HT-29 (cell line): ENCODE measurements around the gene GRWD1. TPM values are rescaled to one million over a fixed set of nuclear protein-coding genes. Genes with fewer than 3 reads are reported as not detected.

Experiments used
- DNase-seq: peaks from one replicate; pipeline ENCODE4 v3.0.0-alpha.2; 2015; ENCODE audit warnings: low spot score
- total RNA-seq: library from RNA; depleted of rRNA; stranded (reverse); fragments of >200 nt; shearing (Covaris generic); gene quantifications from 2 replicates; pipeline ENCODE4 v1.2.3, GENCODE V29; 2014

GRWD1 gene
- total RNA-seq, 1 experiment from 2014 or later = 96.1 TPM

DNA sequence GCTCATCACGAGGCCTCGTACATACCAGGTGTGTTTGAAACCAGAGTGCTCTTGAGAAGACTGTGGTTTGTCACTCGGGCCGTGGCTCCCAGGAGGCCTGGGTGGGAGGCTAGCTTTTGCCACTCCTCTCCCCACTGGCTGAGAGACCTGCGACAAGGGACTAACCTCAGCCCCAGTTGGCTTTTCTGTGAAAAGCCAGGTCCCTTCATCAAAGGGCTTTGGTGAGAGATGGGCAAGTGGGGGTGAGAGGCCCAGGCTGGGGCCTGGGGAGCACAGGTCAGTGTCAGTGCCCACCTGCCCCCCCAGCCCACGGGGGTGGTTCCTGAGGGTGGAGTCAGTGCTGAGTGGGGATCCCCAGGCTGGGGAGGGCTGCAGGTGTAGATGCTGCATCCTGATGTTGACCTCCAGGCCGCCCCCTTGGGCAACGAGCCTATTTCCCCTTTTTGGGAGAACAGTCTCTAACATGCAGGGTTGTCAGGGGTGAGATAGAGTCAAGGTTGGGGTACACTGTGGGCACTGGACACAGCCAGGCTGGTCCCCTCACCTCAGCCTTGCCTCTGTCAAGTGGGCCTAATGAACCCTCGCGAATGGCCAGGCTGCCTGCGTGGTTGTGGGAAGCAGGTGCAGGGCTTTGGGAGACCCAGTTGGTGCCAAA, 10.3 kb downstream of the GRWD1 start:
- DNase-seq = no peak

DNA sequence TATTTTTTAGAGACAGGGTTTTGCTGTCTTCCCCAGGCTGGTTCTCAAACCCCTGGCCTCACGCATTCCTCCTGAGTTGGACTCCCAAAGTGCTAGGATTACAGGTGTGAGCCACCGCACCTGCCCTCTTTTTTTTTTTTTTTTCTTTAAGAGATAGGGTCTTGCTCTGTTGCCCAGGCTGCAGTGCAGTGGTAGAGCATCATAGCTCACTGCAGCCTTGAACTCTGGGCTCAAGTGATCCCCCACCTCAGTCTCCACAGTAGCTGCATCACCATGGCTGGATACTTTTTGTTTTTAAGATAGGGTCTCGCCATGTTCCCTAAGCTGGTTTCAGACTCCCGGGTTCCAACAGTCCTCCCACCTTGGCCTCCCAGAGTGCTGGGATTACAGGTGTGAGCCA, 11.1 kb downstream of the GRWD1 start:
- DNase-seq = no peak

DNA sequence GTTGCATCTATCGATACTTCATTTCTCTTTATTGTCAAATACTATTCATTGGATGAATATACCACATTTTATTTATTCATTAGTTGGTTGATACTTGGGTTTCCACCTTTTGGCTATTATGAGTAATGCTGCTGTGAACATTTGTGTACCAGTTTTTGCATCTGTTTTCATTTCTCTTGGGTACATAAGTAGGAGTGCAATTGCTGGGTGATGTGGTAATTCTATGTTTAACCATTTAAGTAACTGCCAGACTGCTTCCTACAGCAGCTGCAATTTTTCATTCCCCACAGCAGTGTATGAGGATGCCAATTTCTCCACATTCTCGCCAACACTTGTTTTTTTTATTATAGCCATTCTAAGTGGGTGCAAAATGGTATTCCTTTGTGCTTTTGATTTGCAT, 12.2 kb downstream of the GRWD1 start:
- DNase-seq = no peak

DNA sequence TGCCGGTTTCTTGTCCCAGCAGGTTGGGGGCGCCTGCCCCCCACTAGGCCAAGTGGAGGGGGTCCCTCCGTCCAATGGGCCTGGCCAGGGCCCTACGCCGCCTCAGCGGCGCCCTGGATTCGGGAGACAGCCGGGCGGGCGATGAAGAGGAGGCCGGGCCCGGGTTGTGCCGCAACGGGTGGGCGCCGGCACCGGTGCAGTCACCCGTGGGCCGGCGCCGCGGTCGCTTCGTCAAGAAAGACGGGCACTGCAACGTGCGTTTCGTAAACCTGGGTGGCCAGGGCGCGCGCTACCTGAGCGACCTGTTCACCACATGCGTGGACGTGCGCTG, 15.8 kb downstream of the GRWD1 start:
- DNase-seq = no peak

DNA sequence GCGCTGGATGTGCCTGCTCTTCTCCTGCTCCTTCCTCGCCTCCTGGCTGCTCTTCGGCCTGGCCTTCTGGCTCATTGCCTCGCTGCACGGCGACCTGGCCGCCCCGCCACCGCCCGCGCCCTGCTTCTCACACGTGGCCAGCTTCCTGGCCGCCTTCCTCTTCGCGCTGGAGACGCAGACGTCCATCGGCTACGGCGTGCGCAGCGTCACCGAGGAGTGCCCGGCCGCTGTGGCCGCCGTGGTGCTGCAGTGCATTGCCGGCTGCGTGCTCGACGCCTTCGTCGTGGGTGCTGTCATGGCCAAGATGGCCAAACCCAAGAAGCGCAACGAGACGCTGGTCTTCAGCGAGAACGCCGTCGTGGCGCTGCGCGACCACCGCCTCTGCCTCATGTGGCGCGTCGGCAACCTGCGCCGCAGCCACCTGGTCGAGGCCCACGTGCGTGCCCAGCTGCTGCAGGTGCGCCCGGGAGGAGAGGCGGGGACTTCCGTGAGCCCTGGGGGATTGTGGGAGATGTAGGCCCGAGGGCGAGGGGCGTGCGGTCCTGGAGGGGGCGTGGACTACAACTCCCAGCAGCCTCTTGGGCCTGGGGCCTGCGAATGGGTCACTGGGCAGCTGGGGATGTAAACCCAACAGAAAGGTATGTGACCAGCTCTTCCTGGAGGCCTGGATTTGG, 16.3 kb downstream of the GRWD1 start:
- no peak for DNase-seq

DNA sequence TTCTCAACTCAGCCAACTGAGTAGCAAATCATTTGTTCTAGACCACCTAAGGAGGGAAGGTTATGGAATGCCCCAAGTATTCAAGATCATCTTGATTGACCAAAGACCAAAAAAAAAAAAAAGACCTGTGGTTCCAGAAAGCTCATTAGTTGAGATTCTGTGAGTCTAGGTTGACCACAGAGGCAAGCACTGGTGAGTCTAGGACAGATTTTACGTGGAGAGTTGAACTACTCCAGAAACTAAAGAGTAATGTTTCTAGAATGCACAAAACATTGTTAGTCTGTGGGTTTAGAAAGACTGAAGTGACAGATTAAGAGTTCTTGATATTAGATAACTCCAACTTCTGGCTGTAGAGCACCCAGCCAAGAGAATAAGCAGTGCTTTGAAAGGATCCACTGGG, 19.4 kb downstream of the GRWD1 start:
- DNase-seq = no peak

DNA sequence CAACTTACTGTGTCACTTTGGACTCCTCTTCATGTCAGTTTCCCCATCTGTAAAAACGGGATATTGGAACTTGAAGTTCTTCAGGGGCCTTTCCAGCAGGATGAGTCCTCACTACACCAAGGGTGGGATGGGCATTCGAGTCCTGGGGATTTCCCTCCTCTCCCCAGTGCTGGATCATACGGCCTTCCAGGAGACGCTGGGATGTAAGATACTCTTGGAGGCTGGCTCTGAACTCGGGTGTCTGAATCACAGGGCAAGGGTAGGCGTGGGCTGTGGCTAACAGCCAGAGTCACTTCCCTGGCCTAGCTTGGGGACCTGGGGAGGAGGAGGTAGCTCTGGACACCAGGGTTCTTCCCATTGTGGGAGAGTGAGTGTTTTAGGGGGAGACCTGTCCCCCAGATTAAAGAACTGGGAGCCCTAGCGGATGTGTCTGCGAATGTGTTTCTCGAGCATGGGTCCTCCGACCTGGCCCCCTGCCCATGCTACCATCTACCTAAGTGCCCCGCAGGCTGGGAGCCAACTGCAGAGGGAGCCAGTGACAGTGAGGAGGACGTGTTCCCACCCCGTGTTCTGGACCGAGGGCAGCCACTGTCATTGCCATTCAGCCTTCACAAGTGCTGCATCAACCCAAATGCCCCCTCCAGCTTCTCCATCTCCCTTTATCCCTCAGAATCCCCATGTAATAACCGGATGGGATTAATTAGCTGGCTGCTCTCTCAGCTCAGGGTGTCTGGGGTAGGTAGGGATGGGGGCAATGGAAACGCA, 21.0 kb downstream of the GRWD1 start:
- no peak for DNase-seq

DNA sequence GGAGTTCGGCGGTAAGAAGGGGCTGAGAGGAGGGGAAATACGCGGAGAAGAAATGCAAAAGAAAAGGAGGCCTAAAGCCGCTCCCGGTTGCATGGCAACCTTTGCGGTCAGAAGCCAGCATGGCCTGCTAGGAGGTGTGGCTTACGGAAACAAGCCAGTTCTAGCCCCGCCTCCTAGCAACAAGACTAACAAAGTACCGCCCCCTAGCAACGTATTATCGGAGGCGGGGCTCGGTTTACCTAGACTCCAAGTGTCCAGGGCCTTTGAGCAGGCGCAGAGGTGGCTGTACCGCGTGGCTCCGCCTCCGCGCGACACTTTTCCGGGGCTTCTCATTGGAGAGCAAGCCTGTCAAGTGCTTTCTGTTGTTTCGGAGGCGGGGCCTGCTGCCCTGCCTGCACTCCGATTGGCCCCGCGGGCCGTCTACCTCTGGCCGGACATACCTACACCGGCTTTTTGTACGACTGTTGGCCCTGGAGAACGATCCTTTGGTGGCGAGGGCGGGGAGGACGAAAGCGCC, 23.0 kb downstream of the GRWD1 start:
- peak; percentile 100 for DNase-seq

DNA sequence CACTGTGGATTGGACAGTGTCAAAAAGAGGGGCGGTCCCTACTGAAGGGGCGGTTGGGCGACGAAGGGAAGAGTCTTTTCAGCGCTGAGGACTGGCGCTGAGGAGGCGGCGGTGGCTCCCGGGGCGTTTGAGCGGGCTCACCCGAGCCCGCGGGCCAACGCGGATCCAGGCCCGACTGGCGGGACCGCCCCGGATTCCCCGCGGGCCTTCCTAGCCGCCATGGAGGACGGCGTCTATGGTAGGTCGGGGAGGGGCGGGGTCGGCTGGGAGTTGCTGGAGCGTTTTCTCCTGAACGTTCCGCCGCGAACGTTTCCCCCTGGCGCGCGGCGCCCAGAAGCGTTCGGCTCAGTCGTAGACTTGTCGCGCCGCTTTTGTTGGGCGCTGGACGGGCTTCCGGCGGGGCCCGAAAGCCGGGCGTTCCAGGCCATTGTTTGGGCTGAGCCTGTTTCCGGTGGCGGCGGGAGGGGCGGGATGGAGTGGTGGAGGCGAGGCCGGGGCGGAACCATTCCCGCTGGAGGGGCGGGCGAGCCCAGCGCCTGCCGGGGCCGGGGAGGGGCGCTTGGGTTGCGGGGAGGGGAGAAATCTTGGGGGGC, 23.6 kb downstream of the GRWD1 start, which contains the start of gene CYTH2:
CYTH2 (plus strand) TSS at position 81 of the 593 bp plus-strand sequence; CDS start at position 220, 139 bp downstream.
- DNase-seq = peak; percentile 90

DNA sequence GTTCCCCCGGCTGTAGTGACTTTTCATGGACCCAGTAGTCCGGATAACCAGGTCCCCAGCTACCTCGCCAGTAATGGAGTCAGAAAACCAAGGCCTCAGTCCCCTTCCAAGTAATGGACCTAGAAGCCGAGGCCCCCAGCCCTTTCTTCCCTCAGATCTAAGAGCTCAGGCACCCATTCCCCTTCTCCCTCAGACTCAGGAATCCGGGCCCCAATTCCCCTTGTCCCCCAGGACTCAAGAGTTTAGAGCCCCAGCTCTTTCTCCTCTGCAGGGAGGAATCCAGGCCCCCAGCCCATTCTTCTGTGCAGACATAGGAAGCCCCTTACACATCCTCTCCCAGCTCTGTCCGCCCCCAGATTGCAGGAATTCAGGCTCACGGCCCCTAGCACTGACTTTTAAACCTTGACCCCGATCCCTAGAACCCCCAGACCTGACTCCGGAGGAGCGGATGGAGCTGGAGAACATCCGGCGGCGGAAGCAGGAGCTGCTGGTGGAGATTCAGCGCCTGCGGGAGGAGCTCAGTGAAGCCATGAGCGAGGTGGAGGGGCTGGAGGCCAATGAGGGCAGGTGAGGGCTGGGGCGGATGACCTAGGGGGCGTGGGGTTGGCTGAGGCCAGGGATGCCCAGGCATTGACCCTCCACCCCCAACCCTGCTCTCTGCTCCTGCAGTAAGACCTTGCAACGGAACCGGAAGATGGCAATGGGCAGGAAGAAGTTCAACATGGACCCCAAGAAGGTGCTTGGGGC, 24.3 kb downstream of the GRWD1 start:
- DNase-seq = no peak

DNA sequence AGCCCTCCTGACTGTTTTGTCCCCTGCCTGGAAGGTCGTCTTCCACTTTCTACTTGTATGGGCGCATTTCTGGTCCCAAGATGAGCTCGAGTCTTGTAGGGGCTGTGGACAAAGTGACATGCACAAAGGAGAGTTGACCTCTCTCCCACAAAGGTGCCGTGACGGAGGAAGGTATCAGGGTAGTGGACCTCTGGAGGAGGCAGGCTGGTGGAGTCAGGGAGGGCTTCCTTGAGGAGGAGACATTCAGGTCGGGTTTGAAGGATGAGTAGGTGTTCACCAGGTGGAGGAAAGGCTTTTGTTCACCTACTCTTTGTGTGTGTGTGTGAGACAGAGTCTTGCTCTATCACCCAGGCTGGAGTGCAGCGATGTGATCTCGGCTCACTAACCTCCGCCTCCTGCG, 25.1 kb downstream of the GRWD1 start:
- no peak for DNase-seq

DNA sequence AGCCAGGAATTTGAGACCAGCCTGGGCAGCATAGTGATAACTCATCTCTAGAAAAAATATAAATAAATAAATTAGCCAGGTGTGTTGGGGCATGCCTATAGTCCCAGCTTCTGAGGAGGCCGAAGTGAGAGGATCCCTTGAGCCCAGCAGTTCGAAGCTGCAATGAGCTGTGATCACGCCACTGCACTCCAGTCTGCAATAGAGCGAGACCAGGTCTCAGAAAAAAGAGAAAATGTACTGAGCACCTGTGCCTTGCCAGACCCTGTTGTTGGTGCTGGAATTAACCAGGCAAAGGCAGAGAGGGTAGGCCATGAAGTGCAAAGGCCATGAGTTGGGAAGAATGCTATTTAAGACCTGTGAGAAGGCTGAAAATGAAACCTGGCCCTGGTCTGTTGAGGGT, 26.1 kb downstream of the GRWD1 start:
- no peak for DNase-seq

DNA sequence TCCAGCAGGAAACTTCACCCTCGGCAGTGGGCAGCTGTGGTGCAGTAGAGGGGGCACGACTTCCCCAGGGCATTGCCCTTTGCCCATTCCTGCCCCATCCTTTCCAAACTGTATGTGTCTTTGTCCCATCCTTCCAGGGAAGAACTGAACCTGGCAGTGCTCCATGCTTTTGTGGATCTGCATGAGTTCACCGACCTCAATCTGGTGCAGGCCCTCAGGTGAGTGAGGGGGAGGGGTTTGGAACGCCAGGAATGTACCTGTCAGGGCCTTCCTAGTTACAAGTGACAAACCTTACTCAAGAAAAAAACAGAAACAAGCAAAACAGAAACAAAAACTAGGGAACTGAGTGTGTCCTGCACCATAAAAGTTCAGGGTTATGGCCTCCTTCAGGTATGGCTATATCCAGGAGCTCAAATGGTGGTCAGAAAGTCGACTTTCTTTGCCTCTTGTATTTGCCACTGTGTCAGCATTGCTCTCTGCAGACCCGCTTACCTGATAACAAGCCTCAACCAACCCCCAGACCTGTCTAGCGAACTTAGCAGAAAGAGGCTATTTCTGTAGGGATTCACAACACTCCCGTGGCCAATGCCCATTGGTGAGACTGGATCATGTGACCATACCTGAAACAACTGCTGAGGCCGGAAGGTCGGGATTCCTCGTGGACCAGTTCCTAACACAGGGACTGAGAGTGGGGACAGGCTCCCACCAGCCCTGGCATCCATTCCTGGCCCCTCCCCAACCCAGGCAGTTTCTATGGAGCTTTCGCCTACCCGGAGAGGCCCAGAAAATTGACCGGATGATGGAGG, 27.6 kb downstream of the GRWD1 start:
- DNase-seq = no peak

DNA sequence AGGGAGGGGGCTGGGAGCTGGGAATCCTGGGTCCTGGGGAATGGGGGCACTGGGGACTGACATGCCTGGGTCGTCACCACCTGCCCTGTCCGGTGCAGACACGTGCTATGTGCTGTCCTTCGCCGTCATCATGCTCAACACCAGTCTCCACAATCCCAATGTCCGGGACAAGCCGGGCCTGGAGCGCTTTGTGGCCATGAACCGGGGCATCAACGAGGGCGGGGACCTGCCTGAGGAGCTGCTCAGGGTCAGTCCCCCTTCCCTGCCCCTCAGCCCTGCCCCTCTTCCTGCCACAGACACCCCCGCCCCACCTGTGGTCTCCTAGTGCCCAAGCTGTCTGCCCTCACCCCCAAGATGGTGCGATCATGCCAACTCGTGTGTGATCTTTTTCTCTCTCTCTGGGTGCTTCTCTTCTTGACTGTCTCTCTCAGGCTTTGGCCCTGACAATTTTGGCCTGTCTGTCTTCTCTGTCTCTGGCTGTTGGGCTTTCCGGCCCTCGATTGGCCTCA, 28.4 kb downstream of the GRWD1 start:
- DNase-seq = no peak

DNA sequence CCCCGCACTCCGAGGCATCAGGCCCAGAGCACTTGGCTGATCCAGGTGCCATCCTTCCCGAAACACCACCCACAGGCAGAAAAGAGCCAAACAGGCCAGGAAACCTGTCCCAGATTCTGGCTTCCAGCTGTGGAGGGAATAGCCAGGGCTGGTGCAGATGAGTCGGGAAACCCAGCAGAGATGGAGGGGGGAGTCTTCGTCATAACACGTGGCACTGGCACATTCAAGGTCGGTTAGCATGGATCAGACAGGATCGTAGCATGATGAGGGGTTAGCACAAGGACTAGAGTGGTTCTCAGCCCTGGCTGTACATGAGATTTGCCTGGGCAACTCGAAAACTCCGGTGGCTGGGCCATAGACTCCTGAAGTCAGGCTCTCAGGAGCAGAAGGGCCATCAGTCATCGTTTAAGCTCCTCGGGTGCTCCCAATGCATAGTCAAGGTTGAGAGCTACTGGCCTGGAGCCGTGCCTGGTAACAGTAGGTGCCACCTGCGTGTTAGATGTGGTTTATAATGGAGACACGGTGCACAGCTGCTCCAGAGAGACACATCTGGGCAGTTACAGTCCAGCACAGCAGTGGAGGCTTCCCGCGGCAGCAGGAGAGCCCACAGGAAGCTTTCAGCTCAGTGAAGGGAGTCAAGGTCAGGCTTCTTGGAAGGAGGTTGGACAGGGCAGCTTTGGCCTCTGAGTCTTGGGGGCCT, 29.7 kb downstream of the GRWD1 start:
- no peak for DNase-seq

DNA sequence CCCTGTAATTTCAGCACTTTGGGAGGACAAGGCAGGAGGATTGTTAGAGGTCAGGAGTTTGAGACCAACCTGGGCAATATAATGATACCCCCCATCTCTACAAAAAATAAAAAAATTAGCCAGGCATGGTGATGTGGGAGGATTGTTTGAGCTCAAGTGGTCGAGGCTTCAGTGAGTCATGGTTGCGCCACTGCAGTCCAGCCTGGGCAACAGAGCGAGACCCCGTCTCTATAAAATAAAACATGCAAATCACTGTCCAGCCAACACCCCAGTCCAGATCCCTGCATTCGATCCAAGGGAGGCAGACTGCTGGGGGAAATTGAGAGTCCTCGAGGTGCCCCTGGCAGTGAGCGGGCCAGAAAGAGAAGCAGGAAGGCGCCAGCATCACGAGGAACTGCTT, 30.4 kb downstream of the GRWD1 start:
- no peak for DNase-seq

DNA sequence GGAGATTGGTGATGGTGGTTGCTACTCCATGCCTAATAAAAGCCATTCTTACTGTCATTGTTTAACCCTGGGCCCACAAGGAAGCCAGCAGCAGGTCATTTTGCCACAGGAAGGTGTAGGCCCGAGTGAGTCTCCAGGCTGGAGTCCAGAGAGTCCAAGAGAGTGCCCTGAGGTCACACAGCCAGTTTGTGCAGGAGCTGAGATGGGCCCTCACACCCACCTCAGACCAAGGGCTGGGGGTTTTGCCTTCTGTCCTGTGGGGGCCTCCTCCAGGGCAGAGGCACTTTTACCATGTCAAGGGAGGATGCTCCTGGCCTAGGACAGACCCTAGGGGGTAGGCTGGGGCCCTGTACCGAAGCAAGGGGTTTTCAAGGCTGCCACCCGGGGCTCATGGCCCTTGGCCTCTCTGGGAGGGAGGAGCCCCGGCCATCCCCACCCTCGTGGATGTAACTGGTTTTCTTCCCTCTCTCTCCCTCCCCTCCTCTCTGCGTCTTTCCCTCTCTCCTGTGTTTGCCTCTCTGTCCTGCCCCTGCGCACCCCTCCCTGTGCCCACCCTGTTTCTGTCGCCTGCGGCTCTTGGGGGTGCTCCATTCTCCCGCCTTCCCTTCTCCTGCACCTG, 31.4 kb downstream of the GRWD1 start:
- no peak for DNase-seq

DNA sequence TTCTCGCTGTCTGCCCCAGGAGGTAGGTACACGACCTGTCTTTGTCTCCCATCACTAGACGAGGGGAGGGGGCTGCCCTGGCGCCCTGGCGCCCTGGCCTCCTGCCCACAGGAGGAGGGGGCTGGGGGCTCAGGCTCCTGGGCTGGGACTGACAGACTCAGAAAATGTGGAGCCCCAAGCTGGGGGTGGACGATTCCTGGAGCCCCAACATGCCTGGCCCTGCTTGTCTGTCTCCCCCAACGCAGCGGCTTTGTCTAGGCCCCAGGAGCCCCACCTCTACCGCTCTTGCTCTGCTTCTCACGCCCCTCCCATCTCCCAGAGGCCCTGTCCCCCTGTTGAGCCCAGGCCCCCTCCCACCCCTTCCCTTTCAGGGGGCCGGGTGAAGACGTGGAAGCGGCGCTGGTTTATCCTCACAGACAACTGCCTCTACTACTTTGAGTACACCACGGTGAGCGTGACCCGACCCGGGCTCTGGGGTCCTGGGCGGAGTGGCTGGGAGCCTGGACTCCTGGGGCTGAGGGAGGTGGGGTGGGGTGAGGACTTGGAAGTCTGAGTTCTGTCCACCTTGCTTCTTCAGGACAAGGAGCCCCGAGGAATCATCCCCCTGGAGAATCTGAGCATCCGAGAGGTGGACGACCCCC, 32.0 kb downstream of the GRWD1 start:
- DNase-seq = no peak
